Hepatocyte (in vitro differentiated cells): Measurements from ENCODE around the gene ALOX12B.

Experiments
- CTCF ChIP-seq: fragments of 200-600 bp; sonication (generic); IDR thresholded peaks from 2 replicates; pipeline ENCODE4 v1.5.1; 2016; ENCODE audit warnings: antibody characterized with exemption, mild to moderate bottlenecking; ENCODE audit not compliant: poor library complexity
- EZH2phosphoT487 ChIP-seq: fragments of 200-600 bp; sonication (generic); IDR thresholded peaks from one replicate; pipeline ENCODE4 v1.6.1; 2018; ENCODE audit warnings: antibody characterized with exemption, mild to moderate bottlenecking, low read depth, moderate library complexity; ENCODE audit not compliant: unreplicated experiment, severe bottlenecking

- TF ChIP-seq CTCF (no peak), EZH2phosphoT487 (no peak)
Measured at GRCh38 chr17:8131844-8132441, 44.4 kb upstream of the ALOX12B start.
